Effector memory CD4-positive, alpha-beta T cell (primary cell): ENCODE measurements around the gene TXNL4A.

Experiments used
- DNase-seq, 3 donors: peaks; one replicate each; pipeline ENCODE4 v3.0.0-alpha.2; 2020
- H3K27ac ChIP-seq: 2 replicates; pipeline ENCODE4 v1.7.0; 2013; ENCODE audit warnings: mild to moderate bottlenecking, low read length, moderate library complexity; ENCODE audit not compliant: insufficient read depth, poor library complexity, severe bottlenecking
- H3K27me3 ChIP-seq: replicated peaks from 2 replicates; pipeline ENCODE4 v1.7.0; 2013; ENCODE audit warnings: mild to moderate bottlenecking, low read length; ENCODE audit not compliant: insufficient read depth, control insufficient read depth, poor library complexity, severe bottlenecking
- H3K36me3 ChIP-seq: 2 replicates; pipeline ENCODE4 v1.7.0; 2013; ENCODE audit warnings: mild to moderate bottlenecking, low read length, moderate library complexity; ENCODE audit not compliant: control insufficient read depth, insufficient read depth
- H3K4me1 ChIP-seq: 2 replicates; pipeline ENCODE4 v1.7.0; 2013; ENCODE audit warnings: low read length, mild to moderate bottlenecking; ENCODE audit not compliant: control insufficient read depth, insufficient read depth, poor library complexity, severe bottlenecking
- H3K4me3 ChIP-seq: 2 replicates; pipeline ENCODE4 v1.7.0; 2013; ENCODE audit warnings: low read length, low read depth, mild to moderate bottlenecking; ENCODE audit not compliant: insufficient read depth, poor library complexity, severe bottlenecking
- H3K9me3 ChIP-seq: 2 replicates; pipeline ENCODE4 v1.7.0; 2013; ENCODE audit warnings: mild to moderate bottlenecking, low read length, moderate library complexity; ENCODE audit not compliant: control insufficient read depth

TXNL4A gene

DNA sequence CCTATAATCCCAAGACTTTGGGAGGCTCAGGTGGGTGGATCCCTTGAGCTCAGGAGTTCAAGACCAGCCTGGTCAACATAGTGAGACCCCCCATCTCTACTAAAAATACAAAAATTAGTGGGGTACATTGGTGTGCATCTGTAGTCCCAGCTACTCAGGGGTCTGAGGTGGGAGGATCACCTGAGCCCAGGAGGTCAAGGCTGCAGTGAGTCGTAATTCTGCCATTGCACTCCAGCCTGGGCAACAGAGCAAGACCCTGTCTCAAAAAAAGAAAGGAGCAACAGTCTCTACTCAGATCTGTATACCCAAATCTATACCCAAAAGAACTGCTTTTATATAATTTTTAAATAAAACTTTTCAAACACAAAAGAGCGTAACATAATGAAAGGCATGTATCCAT lies 29.4 kb downstream of the TXNL4A start:
- no peaks in the 10 kb centered on the region for H3K9me3 ChIP-seq
- no peak overlapping the region for H3K27ac ChIP-seq
- no peaks in the 10 kb centered on the region for H3K36me3 ChIP-seq
- H3K4me3 ChIP-seq = no peak overlapping the region
- DNase-seq = no peak
- H3K27me3 ChIP-seq = no peaks in the 10 kb centered on the region
- H3K4me1 ChIP-seq = no peaks in the 10 kb centered on the region

DNA sequence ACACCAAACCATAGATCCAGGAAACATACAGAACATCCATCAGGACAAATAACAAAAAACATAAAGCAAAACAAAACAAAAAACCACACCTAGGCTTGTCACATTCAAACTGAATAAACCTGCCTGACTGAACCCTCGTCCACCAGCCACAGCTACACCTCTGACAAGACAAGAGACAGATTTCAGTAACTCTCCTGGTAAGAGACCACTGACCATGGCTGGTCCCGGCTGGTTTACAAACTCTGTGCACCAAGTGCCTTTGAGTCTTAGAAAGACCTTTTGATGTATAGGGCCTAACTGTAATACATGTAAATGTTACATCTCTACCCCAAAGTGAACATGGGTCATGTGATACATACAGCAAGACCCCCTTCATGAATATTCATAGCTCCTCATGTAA lies 32.1 kb downstream of the TXNL4A start:
- no peak for DNase-seq
- peaks cover 9% of the 10 kb centered on the region for H3K4me1 ChIP-seq

DNA sequence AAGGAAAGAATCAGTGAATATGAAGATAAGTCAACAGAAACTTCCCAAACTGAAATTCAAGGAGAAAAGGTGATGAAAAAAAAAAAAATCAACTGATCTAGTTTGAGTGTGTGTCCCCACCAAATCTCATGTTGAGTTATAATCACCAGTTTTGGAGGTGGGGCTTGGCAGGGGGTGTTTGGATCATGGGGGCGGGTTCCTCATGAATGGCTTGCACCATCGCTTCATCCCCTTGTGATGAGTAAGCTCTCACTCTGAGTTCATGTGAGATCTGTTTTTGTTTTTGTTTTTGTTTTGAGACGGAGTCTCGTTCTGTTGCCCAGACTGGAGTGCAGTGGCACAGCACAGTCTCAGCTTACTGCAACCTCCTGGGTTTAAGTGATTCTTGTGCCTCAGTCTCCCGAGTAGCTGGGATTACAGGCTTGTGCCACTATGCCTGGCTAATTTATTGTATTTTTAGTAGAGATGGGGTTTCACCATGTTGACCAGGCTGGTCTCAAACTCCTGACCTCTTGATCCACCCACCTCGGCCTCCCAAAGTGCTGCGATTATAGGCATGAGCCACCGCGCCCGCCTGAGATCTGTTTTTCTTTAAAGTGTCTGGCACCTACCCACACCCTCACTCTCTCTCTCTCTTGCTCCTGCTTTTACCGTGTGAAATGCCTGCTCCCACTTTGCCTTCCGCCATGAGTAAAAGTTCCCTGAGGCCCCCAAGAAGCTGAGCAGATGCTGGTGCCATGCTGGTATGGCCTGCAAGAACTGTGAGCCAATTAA lies 32.9 kb downstream of the TXNL4A start:
- Histone ChIP-seq H3K27ac (no peak overlapping the region), H3K4me3 (no peak overlapping the region), H3K27me3 (no peaks in the 10 kb centered on the region), H3K4me1 (peaks cover 10% of the 10 kb centered on the region), H3K36me3 (no peaks in the 10 kb centered on the region), H3K9me3 (no peaks in the 10 kb centered on the region)
- DNase-seq = no peak

More for the DNA sequence above, 32.1 kb downstream of the TXNL4A start:
- Histone ChIP-seq H3K4me3 (no peak overlapping the region), H3K27ac (no peak overlapping the region), H3K36me3 (no peaks in the 10 kb centered on the region), H3K27me3 (no peaks in the 10 kb centered on the region), H3K9me3 (no peaks in the 10 kb centered on the region)

DNA sequence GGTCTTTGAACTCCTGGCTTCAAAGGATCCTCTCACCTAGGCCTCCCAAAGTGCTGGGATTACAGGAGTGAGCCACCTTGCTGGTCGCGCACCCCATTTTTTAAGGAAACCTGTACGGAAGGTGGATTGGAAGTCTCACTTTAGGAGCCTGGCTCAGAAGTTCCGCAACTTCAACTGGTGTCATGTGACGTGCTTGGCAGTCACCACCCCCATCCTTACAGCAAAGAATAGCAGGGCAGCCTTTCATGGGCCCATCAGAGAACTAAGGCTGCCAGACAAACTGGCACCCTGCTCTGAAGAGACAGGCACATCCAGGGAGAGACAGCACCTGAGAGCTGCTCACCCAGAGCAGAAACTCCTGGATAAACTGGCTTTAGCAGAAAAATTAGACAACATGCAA lies 33.6 kb downstream of the TXNL4A start:
- Histone ChIP-seq H3K9me3 (no peaks in the 10 kb centered on the region), H3K27ac (no peak overlapping the region), H3K4me3 (no peak overlapping the region), H3K4me1 (peaks cover 17% of the 10 kb centered on the region), H3K36me3 (no peaks in the 10 kb centered on the region), H3K27me3 (no peaks in the 10 kb centered on the region)
- DNase-seq = no peak

DNA sequence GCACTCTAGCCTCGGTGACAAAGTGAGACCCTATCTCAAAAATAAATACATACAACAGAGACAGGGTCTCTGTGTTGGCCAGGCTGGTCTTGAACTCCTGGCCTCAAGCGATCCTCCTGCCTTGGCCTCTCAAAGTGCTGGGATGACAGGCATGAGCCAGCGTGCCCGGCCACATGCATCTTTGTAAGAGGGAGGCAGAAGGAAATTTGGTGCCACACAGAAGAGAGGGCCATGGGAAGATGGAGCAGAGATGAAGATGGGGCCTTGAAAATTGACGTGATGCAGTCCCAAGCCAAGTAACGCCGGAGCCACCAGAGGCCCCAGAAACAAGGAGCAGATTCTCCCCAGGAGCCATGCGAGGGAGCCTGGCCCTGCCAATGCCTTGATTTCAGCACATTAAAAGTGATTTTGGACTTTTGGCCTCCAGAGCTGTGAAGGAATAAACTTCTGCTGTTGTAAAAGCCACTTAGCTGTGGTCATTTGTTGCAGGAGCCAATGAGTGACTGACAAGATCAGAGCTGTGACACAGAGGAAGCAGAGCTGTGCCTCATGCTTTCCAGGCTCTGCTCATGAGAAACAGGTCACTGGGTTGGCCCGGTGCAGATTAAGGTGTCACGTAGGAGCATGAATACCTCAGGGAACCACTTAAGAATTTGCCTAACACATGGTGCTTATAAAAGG lies 34.3 kb downstream of the TXNL4A start:
- Histone ChIP-seq H3K27me3 (no peaks in the 10 kb centered on the region), H3K36me3 (no peaks in the 10 kb centered on the region), H3K9me3 (no peaks in the 10 kb centered on the region), H3K4me1 (peaks cover 20% of the 10 kb centered on the region), H3K4me3 (no peak overlapping the region), H3K27ac (no peak overlapping the region)
- no peak for DNase-seq

DNA sequence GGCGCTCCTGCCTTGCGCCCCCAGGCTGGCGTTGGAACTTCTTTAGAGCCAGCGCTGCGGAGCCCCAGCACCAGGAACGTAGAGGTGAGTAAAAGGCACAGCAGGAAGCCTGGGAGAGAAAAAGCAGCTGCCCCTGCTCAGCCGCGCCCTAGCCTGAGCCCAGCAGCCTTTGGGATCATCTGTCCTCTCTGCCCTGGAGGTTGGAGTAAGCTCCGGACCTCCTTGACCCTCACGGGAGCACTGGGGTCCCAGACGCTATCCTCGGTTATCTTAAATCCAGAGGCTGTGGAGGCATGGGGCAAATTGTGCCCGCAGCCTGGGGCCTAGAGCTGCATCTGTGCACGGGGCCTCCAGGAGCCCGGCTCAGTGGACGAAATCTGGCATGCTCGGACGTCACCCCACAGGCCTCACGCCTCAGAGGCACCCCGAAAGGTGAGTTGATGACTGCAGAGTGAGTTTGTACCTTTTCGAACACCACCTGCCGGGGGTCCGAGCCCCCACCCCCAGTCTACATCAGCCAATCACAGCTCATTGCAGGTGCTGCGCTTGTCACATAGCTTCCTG lies 35.3 kb downstream of the TXNL4A start:
- no peaks in the 10 kb centered on the region for H3K9me3 ChIP-seq
- no peaks in the 10 kb centered on the region for H3K36me3 ChIP-seq
- no peak overlapping the region for H3K27ac ChIP-seq
- H3K4me1 ChIP-seq = peaks cover 20% of the 10 kb centered on the region
- no peak for DNase-seq
- no peak overlapping the region for H3K4me3 ChIP-seq
- H3K27me3 ChIP-seq = no peaks in the 10 kb centered on the region

DNA sequence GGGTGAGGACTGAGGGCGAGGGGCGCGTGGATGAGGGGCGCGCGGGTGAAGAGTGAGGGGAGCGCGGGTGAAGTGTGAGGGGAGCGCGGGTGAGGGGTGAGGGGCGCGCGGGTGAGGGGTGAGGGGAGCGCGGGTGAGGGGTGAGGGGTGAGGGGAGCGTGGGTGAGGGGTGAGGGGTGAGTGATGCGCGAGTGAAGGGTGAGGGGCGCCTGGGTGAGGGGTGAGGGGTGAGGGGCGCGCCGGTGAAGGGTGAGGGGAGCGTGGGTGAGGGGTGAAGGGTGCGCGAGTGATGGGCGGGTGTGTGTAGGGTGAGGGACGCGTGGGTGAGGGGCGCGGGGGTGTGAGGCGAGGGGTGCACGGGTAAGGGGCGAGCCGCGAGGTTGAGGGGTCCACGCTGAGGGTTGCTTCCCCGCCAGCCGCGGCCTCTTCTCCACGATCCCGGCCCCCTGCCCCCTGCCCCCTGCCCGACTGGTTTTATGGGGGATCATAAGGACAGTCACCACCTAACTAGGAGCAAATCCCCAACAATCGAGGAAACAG lies 35.8 kb downstream of the TXNL4A start:
- no peak overlapping the region for H3K27ac ChIP-seq

GRCh38 chr18:79951545-79952455 lies 36.6 kb downstream of the TXNL4A start, which contains the start of gene SLC66A2:
SLC66A2 (minus strand) TSS chr18:79951653; CDS start chr18:79950926, 727 bp downstream.
- peak within 1 kb of the TSS; percentile 70 for H3K27ac ChIP-seq
- no peaks in the 10 kb centered on the region for H3K27me3 ChIP-seq
- DNase-seq = peak; percentile 87 to 91 (median 90)
- H3K9me3 ChIP-seq = no peaks in the 10 kb centered on the region
- no peaks in the 10 kb centered on the region for H3K36me3 ChIP-seq
- H3K4me1 ChIP-seq = peaks cover 20% of the 10 kb centered on the region
- peak within 1 kb of the TSS; percentile 78 for H3K4me3 ChIP-seq

More for the DNA sequence above, 35.8 kb downstream of the TXNL4A start:
- DNase-seq = no peak
- Histone ChIP-seq H3K9me3 (no peaks in the 10 kb centered on the region), H3K27me3 (no peaks in the 10 kb centered on the region), H3K4me1 (peaks cover 20% of the 10 kb centered on the region), H3K4me3 (peak overlapping the region; percentile 78), H3K36me3 (no peaks in the 10 kb centered on the region)

DNA sequence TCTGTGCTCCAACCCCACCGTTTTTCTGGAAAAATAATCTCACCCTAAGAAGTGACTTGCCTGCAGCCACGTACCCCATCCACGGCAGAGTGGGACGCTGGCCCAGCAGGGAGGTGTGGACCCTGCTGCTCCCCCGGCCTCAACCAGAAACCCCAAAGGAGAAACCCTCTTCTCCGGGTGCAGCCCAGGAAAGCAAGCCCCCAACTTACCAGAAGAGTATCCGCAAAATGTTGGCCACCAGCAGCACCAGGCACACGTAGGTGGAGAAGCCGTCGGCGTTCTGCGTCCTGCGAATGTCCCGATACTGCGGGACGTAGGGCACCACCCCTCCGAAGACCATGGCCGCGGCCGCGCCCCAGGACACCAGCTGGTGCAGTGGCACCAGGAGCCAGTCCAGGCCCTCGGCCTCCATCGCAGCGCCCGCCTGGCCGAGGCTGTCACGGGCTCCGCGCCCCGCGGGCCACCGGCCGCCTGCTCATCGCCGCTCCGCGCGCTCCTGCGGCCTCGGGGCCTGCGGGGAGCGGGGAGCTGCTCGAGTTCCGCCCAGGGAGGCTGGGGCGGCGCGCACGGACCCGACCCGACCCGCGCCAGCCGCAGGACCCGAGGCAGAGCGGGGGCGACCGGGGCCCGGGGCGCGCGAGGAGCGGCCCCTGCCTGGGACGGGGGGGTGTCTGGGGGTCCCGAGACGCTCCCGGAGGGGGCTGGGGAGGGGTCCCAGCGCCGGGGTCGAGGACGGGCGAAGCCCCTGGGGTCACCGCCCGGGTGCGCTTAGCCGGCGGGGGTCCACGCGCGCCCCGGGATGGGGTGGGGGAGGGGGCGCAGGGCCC lies 37.6 kb downstream of the TXNL4A start:
- Histone ChIP-seq H3K4me1 (peaks cover 20% of the 10 kb centered on the region), H3K9me3 (no peaks in the 10 kb centered on the region), H3K27me3 (no peaks in the 10 kb centered on the region), H3K27ac (peak overlapping the region; percentile 70), H3K4me3 (peak overlapping the region; percentile 78), H3K36me3 (peaks cover 3% of the 10 kb centered on the region)
- DNase-seq = no peak
